Uterus (tissue), 4 donors: ENCODE results near the gene IL23A. TPM values are rescaled to one million over a fixed set of nuclear protein-coding genes. Genes with fewer than 3 reads are reported as not detected.
"Not testable (repeated sequence)": the region's sequence is repeated elsewhere in the genome, so short reads cannot be mapped to it uniquely, and the experiment has no call there.

Source experiments
- DNase-seq, 2 donors: peaks; one replicate each; pipeline ENCODE4 v3.0.0-alpha.2; 2019 to 2020
- H3K27ac ChIP-seq, 2 donors: fragments of 200-600 bp; sonication (generic); 1 replicate in 1 of 2; 2 replicates in 1 of 2; pipeline ENCODE4 v1.5.1; 2016 to 2018
- H3K27me3 ChIP-seq, 2 donors: fragments of 200-600 bp; sonication (generic); one replicate each; pipeline ENCODE4 v1.5.1; 2018 to 2019; ENCODE audit warnings: control low read depth in 1 of 2
- H3K36me3 ChIP-seq, 2 donors: fragments of 200-600 bp; sonication (generic); one replicate each; pipeline ENCODE4 v1.5.1; 2019; ENCODE audit warnings: control low read depth in 1 of 2
- H3K4me1 ChIP-seq, 2 donors: fragments of 200-600 bp; sonication (generic); one replicate each; pipeline ENCODE4 v1.5.1; 2018 to 2019; ENCODE audit warnings: control low read depth in 1 of 2
- H3K4me3 ChIP-seq, 2 donors: fragments of 200-600 bp; sonication (generic); 1 replicate in 1 of 2; 2 replicates in 1 of 2; pipeline ENCODE4 v1.5.1; 2018 to 2019; ENCODE audit warnings: mild to moderate bottlenecking in 1 of 2
- H3K9me3 ChIP-seq, 2 donors: fragments of 200-600 bp; sonication (generic); one replicate each; pipeline ENCODE4 v1.5.1; 2019; ENCODE audit warnings: control low read depth in 1 of 2
- CTCF ChIP-seq, 4 experiments: fragments of 200-600 bp in 2 of 4; fragments of 450-650 bp in 2 of 4; sonication (generic) in 2 of 4; IDR thresholded peaks; one replicate each; pipeline ENCODE4 v1.5.1; 2016 to 2019; ENCODE audit warnings: antibody characterized with exemption in 4 of 4, mild to moderate bottlenecking in 2 of 4, moderate library complexity in 1 of 4
- POLR2A ChIP-seq, 2 donors: fragments of 450-650 bp; IDR thresholded peaks; one replicate each; pipeline ENCODE4 v1.6.1; 2016; ENCODE audit warnings: antibody characterized with exemption in 2 of 2, mild to moderate bottlenecking in 1 of 2, moderate library complexity in 1 of 2
- intact Hi-C: fragments of 100-400 bp; cut with DNase I; formaldehyde crosslinking; loops from one replicate; pipeline ENCODE4 v1.15.1; 2023; ENCODE audit warnings: low total_unique reads
- total RNA-seq, 4 donors: library from RNA; depleted of rRNA in 3 of 4; stranded (reverse); fragments of >200 nt in 3 of 4; gene quantifications; one replicate each; pipeline versions ENCODE4 v1.1.0 to v1.2.4, GENCODE V29; 2014 to 2023
- donor health status: DM: yes; HTN: yes; CAD: no.

IL23A gene
- total RNA-seq, 4 donors from 2014 or later, result 0.97 TPM; not detected in 3

DNA sequence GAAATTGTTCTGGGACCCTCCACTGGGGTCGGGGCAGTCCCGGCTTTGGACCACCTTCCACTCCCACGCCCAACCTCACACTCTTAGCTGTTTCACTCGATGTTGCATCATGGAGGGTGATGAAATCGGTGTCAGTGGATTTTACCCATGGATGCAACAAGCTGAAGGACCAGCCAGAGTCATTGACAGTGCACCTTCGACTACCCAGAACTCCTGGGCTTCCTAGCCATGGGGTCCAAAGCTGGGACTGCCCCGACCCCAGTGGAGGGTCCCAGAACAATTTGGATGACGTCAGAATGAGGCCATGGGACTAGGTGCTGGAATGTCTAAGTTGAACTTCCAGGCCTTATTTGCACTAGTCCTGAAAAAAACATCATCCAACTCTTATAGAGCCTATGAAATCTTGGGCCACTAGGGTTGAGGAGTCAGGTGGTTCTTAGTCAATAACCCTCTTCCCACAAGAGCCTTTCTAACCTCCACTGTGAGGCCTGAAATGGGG is 882 bp upstream of the IL23A start:
- no peak for DNase-seq
- Histone ChIP-seq H3K27me3 (no peaks in the 10 kb centered on the region), H3K36me3 (no peaks in the 10 kb centered on the region), H3K4me1 (no peaks in the 10 kb centered on the region), H3K27ac (no peak overlapping the region), H3K4me3 (no peak overlapping the region), H3K9me3 (no peaks in the 10 kb centered on the region)
- TF ChIP-seq POLR2A (IDR thresholded peaks at IDR 0.05) (no peak), CTCF (IDR thresholded peaks at IDR 0.05) (no peak)
- intact Hi-C loops, result no loop called here

DNA sequence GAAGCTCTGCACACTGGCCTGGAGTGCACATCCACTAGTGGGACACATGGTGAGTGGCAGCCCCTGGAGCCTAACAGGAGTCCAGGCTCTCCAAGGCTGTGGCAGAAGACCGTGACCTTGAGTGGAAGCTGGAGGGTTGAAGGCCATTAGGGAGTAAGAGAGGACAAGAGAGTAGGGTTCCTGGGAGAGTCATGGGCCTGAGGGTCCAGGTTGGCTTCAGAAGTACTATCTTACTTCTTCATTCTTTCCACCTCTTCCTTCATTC is 406 bp downstream of the IL23A start:
- no peak overlapping the region for H3K27ac ChIP-seq
- H3K27me3 ChIP-seq, result no peaks in the 10 kb centered on the region
- intact Hi-C loops, result no loop called here
- no peak overlapping the region for H3K4me3 ChIP-seq
- no peaks in the 10 kb centered on the region for H3K9me3 ChIP-seq
- DNase-seq, result no peak
- no peak for TF ChIP-seq CTCF (IDR thresholded peaks at IDR 0.05)
- H3K36me3 ChIP-seq, result no peaks in the 10 kb centered on the region
- H3K4me1 ChIP-seq, result no peaks in the 10 kb centered on the region

GRCh38 chr12:56341616-56342015 is 2.9 kb downstream of the IL23A start:
- no peaks in the 10 kb centered on the region for H3K27me3 ChIP-seq
- no peak for TF ChIP-seq POLR2A (IDR thresholded peaks at IDR 0.05)
- TF ChIP-seq CTCF (IDR thresholded peaks at IDR 0.05), result no peak
- no peaks in the 10 kb centered on the region for H3K9me3 ChIP-seq
- no peak for DNase-seq
- H3K4me3 ChIP-seq, result no peak overlapping the region
- H3K4me1 ChIP-seq, result no peaks in the 10 kb centered on the region
- no peak overlapping the region for H3K27ac ChIP-seq
- intact Hi-C loops, result no loop called here
- H3K36me3 ChIP-seq, result no peaks in the 10 kb centered on the region

- H3K4me1 ChIP-seq, DNase-seq, H3K36me3 ChIP-seq, H3K27ac ChIP-seq, H3K27me3 ChIP-seq, H3K4me3 ChIP-seq, intact Hi-C loops, H3K9me3 ChIP-seq: not testable (repeated sequence)
Measured at GRCh38 chr12:56342290-56342689, 3.6 kb downstream of the IL23A start.

GRCh38 chr12:56346675-56347074 is 8.0 kb downstream of the IL23A start:
- Histone ChIP-seq H3K36me3 (no peaks in the 10 kb centered on the region), H3K27me3 (no peaks in the 10 kb centered on the region), H3K4me3 (no peak overlapping the region), H3K27ac (no peak overlapping the region), H3K4me1 (no peaks in the 10 kb centered on the region), H3K9me3 (no peaks in the 10 kb centered on the region)
- no peak for DNase-seq
- intact Hi-C loops, result no loop called here
- TF ChIP-seq CTCF (IDR thresholded peaks at IDR 0.05), result no peak

DNA sequence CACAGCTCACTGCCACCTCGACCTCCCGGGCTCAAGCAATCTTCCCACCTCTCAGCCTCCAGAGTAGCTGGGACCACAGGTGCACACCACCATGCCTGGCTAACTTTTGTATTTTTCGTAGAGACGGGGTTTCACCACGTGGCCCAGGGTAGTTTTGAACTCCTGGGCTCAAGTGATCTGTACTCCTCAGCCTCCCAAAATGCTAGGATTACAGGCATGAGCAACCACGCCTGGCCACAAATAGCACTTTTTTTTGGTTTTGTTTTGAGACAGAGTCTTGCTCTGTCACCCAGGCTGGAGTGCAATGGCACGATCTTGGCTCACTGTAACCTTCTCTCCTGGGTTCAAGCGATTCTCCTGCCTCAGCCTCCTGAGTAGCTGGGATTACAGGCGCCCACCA is 8.6 kb downstream of the IL23A start:
- H3K4me3 ChIP-seq, H3K9me3 ChIP-seq, intact Hi-C loops, DNase-seq, H3K4me1 ChIP-seq, H3K27me3 ChIP-seq, H3K27ac ChIP-seq, H3K36me3 ChIP-seq: not testable (repeated sequence)
